Ureter (tissue), 1 donor: Measurements from ENCODE around the gene PDE6C. TPM values are rescaled to one million over a fixed set of nuclear protein-coding genes. Genes with fewer than 3 reads are reported as not detected.
"Not testable (repeated sequence)": the region's sequence is repeated elsewhere in the genome, so short reads cannot be mapped to it uniquely, and the experiment has no call there.

ENCODE experiments used
- DNase-seq: peaks from one replicate; pipeline ENCODE4 v3.0.0-alpha.2; 2020; ENCODE audit warnings: low spot score
- total RNA-seq: library from RNA; stranded (reverse); gene quantifications from one replicate; pipeline ENCODE4 v1.2.4, GENCODE V29; 2023
- donor health status: DM: yes; HTN: yes; CAD: no.

The PDE6C gene
- total RNA-seq, 1 donor from 2014 or later = not detected

GRCh38 chr10:93630625-93631557, 18.6 kb downstream of the PDE6C start:
- DNase-seq = no peak

GRCh38 chr10:93639791-93640190, 27.5 kb downstream of the PDE6C start:
- DNase-seq = no peak

- no peak for DNase-seq
These were observed 40.5 kb downstream of the PDE6C start for GRCh38 chr10:93652857-93653256.

- no peak for DNase-seq
These were observed 41.9 kb downstream of the PDE6C start for GRCh38 chr10:93654201-93654600.

DNA sequence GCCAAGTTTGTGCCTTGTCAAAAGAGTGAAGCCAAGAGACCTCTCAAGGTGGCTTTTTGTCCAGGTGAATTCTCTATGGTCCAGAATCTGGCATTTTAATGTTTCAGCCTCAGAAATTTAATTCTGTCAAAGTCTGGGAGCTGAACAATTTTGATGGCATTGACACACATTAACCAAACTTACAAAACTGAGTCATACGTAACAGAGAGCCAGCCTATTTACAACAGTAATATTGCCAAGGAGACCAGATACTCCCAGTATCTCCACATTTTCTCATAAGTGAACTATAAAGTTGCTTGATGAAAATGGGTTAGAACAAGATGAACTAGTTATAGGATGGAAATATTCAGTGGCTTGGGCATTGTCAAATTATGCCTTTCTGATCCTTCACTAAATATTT, 43.8 kb downstream of the PDE6C start:
- no peak for DNase-seq

DNA sequence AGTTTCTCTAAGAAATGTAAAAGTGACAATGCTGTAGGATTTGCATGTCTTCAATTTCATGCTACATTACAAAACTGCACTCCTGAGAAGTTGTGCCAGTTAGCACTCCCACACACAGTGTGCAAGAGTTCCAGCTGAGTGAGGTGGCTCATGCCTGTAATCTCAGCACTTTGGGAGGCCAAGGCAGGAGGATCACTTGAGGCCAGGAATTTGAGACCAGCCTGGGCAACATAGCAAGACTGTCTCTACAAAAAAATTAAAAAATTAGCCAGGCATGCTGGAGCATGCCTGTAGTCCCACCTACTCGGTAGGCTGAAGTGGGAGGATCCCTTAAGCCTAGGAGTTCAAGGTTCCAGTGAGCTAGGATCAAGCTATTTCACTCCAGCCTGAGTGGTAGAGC, 45.4 kb downstream of the PDE6C start:
- DNase-seq = no peak

- DNase-seq = no peak
These were observed 53.7 kb downstream of the PDE6C start for GRCh38 chr10:93666030-93666429.

DNA sequence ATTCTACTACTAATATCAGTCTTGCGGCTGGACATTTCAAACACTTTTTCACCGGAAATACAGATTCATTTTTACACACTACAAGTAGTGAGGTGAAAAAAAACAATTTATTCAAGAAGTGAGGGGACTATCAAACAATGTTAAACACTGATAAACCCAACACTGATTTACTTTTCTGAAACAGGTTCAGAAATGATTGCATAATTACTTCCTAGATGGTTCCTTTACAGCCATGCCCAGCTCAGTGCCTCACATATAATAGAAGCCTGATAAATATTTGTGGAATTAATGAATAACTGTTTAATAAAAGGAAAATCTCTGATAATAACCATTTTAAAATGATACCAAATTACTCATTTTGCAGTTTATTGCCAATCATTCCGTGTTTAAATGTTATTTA, 55.5 kb downstream of the PDE6C start:
- DNase-seq = no peak

DNA sequence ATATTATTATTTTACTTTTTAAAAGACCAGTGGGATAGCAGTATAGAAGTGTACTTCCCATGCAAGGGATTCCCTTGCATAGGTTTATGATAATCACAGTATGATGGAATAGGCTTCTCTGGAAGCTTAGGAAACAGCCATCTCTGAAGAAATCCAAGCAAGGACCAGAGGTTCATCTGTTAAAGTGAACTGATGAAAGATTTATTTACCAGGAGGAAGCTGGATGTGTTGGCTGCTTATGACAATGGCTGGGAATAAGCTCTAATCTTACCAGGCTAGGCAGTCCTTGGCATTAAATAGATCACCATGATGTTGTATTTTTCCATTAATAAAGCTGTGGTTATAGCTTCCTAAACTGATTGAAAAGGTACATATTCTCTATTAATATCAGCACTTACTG, 58.0 kb downstream of the PDE6C start:
- DNase-seq = no peak

DNA sequence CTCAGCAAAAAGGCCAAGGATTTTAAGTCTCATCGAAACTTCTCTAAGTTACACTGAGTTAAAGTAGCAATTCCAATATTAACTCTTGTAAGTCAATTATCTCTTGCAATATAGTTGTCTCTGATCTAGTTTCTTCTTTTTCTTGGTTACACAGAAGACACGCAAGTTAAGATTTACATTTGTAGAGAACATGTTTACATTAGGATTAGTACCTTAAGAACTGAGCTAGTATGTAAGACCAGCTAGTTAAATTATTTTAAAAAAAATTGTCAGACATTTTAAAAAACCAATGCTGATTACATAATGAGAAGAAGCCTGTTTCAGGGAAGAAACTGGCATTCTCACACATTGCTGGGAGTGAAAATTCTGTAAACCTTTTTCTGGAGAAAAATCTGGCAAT, 58.7 kb downstream of the PDE6C start:
- no peak for DNase-seq

DNA sequence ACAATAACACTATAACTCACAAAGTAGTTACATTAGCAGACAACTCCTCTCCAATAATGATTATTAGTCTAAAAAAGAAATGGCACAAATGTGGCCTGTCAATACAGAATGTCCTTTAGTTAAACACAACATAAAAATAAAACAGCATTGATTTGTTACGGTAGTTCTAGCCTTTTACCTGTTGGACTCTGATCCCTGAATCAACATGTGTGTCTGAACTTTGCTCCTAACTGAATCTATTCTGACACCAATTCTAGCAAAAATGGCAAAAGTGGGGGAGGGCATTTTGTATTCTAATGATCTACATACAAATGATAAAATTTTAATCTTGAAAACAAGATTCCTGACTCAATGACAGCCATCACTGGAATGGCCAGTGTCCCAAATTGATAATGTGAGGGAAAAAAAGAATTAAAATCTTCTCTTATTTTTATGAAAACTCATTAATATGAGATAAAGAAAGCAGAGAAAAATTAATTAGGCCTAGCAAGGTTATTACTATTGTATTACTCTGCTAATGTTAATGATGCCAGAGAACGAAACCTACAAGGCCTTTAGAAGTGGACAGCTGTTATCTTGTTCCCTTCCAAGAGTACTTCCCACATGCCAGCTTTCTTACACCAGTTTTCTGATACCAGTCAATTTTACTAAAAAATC, 59.8 kb downstream of the PDE6C start:
- no peak for DNase-seq

- no peak for DNase-seq
These were observed 60.6 kb downstream of the PDE6C start for GRCh38 chr10:93672890-93673289.

DNA sequence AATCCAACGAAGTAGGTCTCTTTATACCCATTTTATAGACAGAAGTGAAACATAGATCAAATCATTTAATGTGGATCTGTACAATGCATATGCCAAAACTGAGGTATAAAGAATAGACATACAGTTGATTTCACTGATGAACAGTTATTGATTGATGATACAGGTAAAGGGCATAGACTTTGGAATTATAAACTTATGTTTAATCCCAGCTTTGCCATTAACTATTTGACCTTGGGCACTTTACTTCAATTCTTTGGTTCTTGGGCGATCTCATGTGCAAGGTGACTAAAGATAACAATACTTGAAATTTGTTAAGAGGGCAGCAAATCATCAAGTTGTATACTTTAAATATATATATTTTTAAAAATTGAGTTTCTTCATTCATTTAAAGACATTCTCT, 61.5 kb downstream of the PDE6C start:
- DNase-seq = no peak

DNA sequence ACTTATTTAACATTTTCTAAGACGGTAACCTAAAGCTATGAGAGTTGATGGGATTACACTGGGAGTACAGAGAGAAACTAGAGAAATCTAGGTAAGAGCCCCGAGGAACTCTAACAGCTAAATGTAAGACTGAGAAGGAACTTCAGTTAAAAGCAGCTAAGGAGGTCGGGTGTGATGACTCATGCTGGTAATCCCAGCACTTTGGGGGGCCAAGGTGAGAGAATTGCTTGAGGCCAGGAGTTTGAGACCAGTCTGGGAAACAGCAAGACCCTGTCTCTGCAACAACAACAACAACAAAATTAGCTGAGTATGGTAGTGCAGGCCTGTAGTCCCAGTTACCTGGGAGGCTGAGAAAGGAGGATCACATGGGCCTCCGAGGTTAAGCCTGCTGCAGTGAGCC, 66.0 kb downstream of the PDE6C start:
- no peak for DNase-seq

DNA sequence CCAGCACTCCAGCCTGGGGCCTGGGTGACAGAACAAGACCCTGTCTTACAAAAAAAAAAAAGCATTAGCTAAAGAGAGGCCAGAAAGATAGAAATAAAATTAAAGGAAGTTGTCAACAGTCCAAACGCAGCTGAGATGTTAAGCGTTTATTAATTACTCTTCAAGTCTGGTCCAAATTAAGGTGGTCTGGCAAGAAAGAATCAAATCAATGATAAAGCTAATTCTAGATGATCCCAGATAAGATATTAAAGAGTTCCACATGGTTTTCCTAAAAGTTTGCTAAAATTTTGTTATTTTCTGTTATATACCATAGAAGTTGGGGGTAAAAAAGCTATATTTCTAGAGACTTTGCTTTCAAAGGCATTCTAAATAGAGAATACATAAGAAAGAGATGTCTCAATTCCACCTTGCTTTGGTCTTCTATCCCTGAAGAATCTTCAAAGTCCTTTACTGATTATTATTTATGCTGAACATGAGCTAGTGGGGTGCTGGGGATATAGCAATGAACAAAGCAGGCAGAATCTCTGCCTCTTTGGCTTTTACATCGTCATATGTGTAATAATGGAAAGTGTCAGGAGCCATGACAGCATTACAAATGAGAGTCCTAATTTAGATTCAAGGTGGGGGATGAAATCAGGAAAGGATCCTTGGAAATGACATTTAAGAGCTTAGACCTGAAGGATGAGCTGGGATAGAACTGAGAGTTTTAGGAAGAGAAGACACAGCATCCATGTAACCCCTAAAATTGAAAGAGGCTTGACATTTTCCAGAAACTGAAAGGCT, 66.7 kb downstream of the PDE6C start:
- DNase-seq = no peak

DNA sequence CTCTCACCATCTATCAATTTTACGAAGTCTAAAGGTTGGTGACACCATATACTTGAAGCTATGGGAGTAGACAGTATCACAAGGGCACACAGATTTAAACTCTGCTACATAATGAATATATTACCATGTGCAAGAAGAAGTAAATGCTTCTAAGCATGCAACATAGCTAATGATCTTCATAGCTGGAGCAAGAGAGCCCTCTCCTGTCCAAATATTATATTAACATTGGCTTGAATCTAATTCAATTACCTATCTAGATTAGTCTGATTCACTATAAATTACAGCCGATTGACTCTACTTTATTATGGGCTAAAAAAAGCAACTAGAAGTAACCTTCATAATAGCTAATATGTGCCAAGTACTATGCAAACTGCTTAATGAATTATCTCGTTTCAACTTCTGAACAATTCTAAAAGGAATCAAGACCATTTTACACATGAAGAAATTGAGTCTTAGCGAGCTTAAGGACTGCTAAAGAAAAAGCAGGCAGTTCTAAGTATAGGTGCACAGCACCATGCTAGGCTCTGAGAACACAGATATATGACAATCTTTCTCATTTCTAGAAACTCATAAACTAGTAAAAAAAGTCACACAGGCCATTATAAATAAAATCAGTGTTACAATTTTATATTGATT, 68.2 kb downstream of the PDE6C start:
- no peak for DNase-seq

GRCh38 chr10:93687737-93688136, 75.4 kb downstream of the PDE6C start:
- DNase-seq = no peak

DNA sequence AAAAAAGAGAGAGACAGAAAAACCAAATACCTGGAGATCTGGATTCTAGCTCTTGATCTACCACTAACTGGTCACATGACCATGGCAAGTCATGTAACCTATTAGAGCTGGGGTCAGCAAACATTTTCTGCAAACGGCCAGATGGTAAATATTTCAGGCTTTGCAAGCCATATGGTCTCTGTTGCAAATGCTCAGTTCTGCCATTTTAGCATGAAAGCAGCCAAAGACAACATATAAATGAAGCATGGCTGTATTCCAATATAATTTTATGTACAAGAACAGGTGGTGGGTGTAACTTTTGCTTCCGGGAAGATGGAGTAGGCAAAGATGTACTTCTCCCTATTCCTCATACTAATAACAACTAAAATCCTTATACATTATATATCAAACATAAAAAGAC, 83.4 kb downstream of the PDE6C start:
- DNase-seq = no peak

DNA sequence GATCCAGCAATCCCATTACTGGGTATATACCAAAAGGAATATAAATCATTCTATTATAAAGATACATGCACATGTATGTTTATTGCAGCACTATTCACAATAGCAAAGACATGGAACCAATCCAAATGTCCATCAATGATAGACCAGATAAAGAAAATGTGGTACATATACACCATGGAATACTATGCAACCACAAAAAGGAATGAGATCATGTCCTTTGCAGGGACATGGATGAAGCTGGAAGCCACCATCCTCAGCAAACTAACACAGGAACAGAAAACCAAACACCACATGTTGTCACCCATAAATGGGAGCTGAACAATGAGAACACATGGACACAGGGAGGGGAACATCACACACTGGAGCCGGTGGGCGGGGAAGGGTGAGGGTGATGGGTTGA, 84.2 kb downstream of the PDE6C start:
- not testable (repeated sequence) for DNase-seq

DNA sequence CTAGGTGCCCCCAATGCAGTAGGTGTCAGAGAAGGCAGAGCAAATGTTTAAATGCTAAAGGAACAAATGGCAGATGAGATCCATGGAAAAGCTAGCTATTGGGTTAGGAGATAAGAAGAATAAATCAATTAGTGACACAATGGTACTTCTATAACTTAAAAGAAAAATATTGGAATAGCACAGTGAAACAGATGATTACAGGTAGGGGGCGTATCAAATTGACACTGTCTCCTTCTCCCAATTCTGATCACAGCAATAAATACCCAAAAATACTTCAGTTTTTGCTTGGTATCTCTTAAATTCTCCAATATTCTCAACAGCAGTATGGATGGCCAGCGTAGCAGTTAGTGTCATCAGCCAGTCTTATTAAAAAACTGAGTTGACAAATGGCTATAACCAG, 84.9 kb downstream of the PDE6C start:
- no peak for DNase-seq

DNA sequence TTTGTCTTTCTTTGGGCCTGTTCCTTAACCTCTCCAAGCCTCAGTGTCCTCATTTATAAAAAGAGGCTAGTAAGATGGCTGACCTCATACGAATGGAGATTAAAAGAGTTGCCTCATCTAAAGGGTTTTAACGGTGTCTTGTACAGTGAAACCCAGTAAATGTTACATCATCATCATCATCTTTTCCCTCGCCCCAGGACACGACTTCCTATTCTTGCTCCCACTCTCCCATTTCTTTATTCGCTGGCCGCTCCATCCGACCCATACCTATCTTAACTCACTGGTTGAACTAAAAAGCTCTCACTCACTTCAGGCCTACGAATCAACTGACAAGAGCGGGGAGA, 89.5 kb downstream of the PDE6C start:
- no peak for DNase-seq
